ENCODE measurements around the gene DHRS7. TPM values are rescaled to one million over a fixed set of nuclear protein-coding genes. Genes with fewer than 3 reads are reported as not detected.
A peak's percentile ranks its signal among the peaks of the same experiment; 100 is the strongest.
"Not testable (repeated sequence)": the region's sequence is repeated elsewhere in the genome, so short reads cannot be mapped to it uniquely, and the experiment has no call there.

The DHRS7 gene
- total and polyA plus RNA-seq, 12 donors, result 24.5 to 73.9 (median 33.1) TPM

DNA sequence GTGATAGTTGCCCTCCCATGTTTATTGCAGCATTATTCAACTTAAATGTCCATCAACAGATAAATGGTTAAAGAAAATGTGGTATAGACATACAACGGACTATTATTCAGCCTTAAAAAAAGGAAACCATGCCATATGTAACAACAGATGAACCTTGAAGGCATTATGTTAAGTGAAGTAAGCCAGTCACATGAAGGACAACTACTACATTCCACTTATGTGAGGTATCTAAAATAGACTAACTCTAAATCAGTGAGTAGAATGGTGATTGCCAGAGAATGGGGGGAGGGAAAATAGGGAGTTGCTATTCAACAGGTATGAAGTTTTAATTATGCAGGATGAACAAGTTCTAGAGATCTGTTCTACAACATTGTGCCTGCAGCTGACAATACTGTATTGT, 63.4 kb downstream of the DHRS7 start:
- intact Hi-C loops (cut with DNase I), result no loop called here
- H3K27me3 ChIP-seq, result no peaks in the 10 kb centered on the region
- TF ChIP-seq CTCF (IDR thresholded peaks at IDR 0.05), result no peak
- H3K4me1 ChIP-seq, result peaks cover 0 to 72% (median 34%) of the 10 kb centered on the region in 9 donors
- ATAC-seq (peak in 5 of 8 donors; percentile 38 to 72 (median 44)), DNase-seq (no peak)
- H3K36me3 ChIP-seq, result peaks cover 0 to 18% (median 0%) of the 10 kb centered on the region in 9 donors
- 45 to 69% methylated on average over 1 of the region's 1 CpG for WGBS, 2 donors
- H3K27ac ChIP-seq, result peak overlapping the region in 3 of 10 donors; percentile 9 to 55 (median 11)
- no peaks in the 10 kb centered on the region for H3K9me3 ChIP-seq
- no peak overlapping the region for H3K4me3 ChIP-seq

- H3K4me3 ChIP-seq, H3K9me3 ChIP-seq, DNase-seq, H3K27me3 ChIP-seq, ATAC-seq: not testable (repeated sequence)
- 94 to 96% methylated on average over 7 of the region's 7 CpGs for WGBS, 2 donors
- peaks cover 0 to 18% (median 0%) of the 10 kb centered on the region in 9 donors for H3K36me3 ChIP-seq
- peaks cover 0 to 76% (median 42%) of the 10 kb centered on the region in 9 donors for H3K4me1 ChIP-seq
- peak overlapping the region in 1 of 10 donors; percentile 33 for H3K27ac ChIP-seq
- intact Hi-C loops (cut with DNase I), result loop anchor here in 1 of 10 donors (10.0 kb wide), 1 partner anchor 65 kb away; the partner anchor contains the start of gene DHRS7
Measured at GRCh38 chr14:60099855-60100254, 65.3 kb downstream of the DHRS7 start.

GRCh38 chr14:60097974-60098373, 67.2 kb downstream of the DHRS7 start:
- no peak overlapping the region for H3K4me3 ChIP-seq
- H3K36me3 ChIP-seq, result peaks cover 0 to 18% (median 0%) of the 10 kb centered on the region in 9 donors
- ATAC-seq (no peak), DNase-seq (no peak)
- intact Hi-C loops (cut with DNase I), result loop anchor here in 1 of 10 donors (10.0 kb wide), 1 partner anchor 67 kb away; the partner anchor contains the start of gene DHRS7
- H3K4me1 ChIP-seq, result peaks cover 0 to 84% (median 56%) of the 10 kb centered on the region in 9 donors
- 85% methylated on average over 6 of the region's 6 CpGs for WGBS, 2 donors
- no peak for TF ChIP-seq CTCF (IDR thresholded peaks at IDR 0.05)
- H3K27me3 ChIP-seq, result no peaks in the 10 kb centered on the region
- H3K27ac ChIP-seq, result peak overlapping the region in 1 of 10 donors; percentile 27
- H3K9me3 ChIP-seq, result no peaks in the 10 kb centered on the region

DNA sequence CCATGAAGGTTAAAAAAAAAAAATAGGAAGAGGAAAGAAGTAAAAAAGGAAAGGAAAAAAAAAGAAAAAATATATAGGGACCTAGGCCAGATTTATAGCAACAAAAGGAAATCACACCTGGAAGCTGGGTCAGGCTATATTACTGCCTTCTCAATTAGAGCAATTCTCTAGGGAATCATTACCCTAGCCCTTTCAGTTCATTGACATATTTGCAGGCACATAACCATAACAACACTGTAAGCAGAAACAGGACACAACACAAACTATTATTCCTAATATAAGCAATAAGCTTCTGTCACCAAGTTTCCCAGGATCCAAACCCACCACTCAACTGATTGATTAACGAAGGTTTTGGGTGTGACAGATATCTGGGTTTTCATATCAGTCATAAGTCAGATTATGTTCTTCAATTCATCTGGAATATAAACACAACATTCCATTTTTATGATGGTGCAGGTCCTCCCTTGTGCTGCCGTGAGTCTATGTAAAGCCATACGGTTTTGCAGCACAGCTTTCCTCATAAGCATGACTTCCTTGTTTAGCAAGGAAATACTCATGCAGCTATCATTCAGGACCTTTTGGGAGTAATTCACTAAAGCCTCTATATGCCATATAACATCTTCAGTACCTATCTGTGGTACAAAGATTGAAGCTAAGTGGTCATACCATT, 69.3 kb downstream of the DHRS7 start:
- no peak overlapping the region for H3K4me3 ChIP-seq
- H3K9me3 ChIP-seq, result no peaks in the 10 kb centered on the region
- peaks cover 0 to 18% (median 0%) of the 10 kb centered on the region in 9 donors for H3K36me3 ChIP-seq
- 41 to 55% methylated on average over 3 of the region's 3 CpGs for WGBS, 2 donors
- peaks cover 0 to 65% (median 38%) of the 10 kb centered on the region in 9 donors for H3K4me1 ChIP-seq
- DNase-seq (no peak), ATAC-seq (no peak)
- intact Hi-C loops (cut with DNase I), result loop anchor here in 1 of 10 donors (10.0 kb wide), 1 partner anchor 69 kb away; the partner anchor contains the start of gene DHRS7
- TF ChIP-seq CTCF (IDR thresholded peaks at IDR 0.05), result no peak
- H3K27ac ChIP-seq, result peak overlapping the region in 5 of 10 donors; percentile 96 to 99 (median 98)
- H3K27me3 ChIP-seq, result no peaks in the 10 kb centered on the region

Data from heart right ventricle (tissue), 16 donors.